Activated CD8-positive, alpha-beta T cell treated with anti-CD3 and anti-CD28 coated beads for 36 hours (primary cell): ENCODE results near the gene FUZ. TPM values are rescaled to one million over a fixed set of nuclear protein-coding genes. Genes with fewer than 3 reads are reported as not detected.

ENCODE experiments used
- ATAC-seq: fragments of 200-7000 bp; cut with Tn5 transposase; one replicate; pipeline ENCODE4 v1.10.0; 2021; ENCODE audit warnings: mild to moderate bottlenecking, moderate library complexity
- CTCF ChIA-PET: fragments of 350-600 bp; sonication (Branson Sonifier 250); formaldehyde crosslinking; loops from one replicate; lab custom pipeline; 2021; ENCODE audit warnings: antibody characterized with exemption; lab: Charles Lee
- POLR2A ChIA-PET: fragments of 350-600 bp; sonication (Branson Sonifier 250); formaldehyde crosslinking; loops from one replicate; lab custom pipeline; 2021; ENCODE audit warnings: antibody characterized with exemption; lab: Charles Lee
- DNase-seq: peaks from one replicate; pipeline ENCODE4 v3.0.0-alpha.2; 2020
- H3K27ac Mint-ChIP-seq: one replicate; pipeline ENCODE4 v1.8.0; 2021; ENCODE audit warnings: mild to moderate bottlenecking, mixed read lengths
- H3K27me3 Mint-ChIP-seq: one replicate; pipeline ENCODE4 v1.8.0; 2021; ENCODE audit warnings: mixed read lengths
- H3K36me3 Mint-ChIP-seq: one replicate; pipeline ENCODE4 v1.8.0; 2021; ENCODE audit warnings: low read depth, mixed read lengths
- H3K4me1 Mint-ChIP-seq: one replicate; pipeline ENCODE4 v1.8.0; 2021; ENCODE audit warnings: low read depth, mixed read lengths
- H3K4me3 Mint-ChIP-seq: one replicate; pipeline ENCODE4 v1.8.0; 2021; ENCODE audit warnings: mild to moderate bottlenecking, moderate library complexity, mixed read lengths
- H3K9me3 Mint-ChIP-seq: one replicate; pipeline ENCODE4 v1.8.0; 2021; ENCODE audit warnings: mixed read lengths
- intact Hi-C: fragments of 100-400 bp; cut with micrococcal nuclease; formaldehyde crosslinking; loops from one replicate; pipeline ENCODE4 v1.10.0; 2022
- total RNA-seq, 2 experiments: library from RNA; stranded (reverse); gene quantifications; one replicate each; pipeline ENCODE4 v1.2.3, GENCODE V29; 2021
- TF ChIP-seq, protein P1 (sequence below): fragments of 200-600 bp; IDR thresholded peaks from one replicate; pipeline ENCODE4 v1.8.0; 2022; ENCODE audit warnings: antibody characterized with exemption, mild to moderate bottlenecking

The FUZ gene
- 10 to 100 TPM; 23.5 to 24.1 TPM for total RNA-seq

DNA sequence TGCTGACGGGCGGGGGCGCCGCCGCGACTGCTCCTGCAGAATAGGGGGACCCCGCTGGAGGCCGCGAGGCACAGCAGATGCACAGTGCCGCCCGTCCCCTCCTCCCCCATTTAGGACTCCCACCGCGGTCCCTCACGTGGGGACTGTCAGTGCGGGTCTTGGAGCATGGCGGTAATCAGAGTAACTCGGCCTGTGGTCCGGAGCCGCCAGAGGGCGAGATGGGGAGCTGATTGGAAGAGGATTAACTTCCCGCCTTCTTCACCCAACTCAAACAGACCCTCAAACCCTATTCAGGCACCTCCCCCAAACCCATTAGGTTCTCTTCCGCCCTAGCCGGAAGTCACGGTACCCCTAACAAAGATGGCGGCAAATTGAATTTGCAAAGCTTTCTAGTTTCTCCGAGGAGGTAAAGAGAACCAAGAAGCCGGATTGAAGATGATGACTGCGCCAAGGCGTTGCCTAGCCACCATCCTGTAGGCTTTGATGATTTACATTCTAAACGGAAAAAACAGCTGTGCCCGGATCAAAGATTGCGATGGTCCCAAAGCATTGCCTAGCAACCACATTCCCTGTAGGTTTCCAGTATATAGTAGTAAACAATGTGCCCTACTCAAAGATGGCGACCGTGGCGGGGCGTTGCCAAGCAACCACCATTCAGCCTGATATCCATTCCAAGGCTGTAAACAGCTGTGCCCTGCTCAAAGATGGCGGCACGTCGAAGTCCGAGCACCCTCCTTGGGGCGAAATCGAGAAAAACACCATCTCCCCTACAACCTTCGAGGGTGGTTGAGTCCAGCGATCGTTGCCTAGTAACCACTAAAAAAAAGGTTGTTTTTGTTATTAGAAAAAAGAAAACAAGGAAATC lies at the start of gene FUZ:
FUZ (minus strand) TSS at position 296 of the 865 bp plus-strand sequence; CDS start at position 110, 186 bp downstream.
- Mint-ChIP-seq H3K4me1 (peaks cover 30% of the 10 kb centered on the region), H3K27me3 (no peaks in the 10 kb centered on the region), H3K9me3 (no peaks in the 10 kb centered on the region), H3K4me3 (peak within 1 kb of the TSS; percentile 85), H3K36me3 (peaks cover 7% of the 10 kb centered on the region), H3K27ac (peak within 1 kb of the TSS; percentile 95)
- intact Hi-C loops, result no loop called here
- TF ChIP-seq, protein P1, sequence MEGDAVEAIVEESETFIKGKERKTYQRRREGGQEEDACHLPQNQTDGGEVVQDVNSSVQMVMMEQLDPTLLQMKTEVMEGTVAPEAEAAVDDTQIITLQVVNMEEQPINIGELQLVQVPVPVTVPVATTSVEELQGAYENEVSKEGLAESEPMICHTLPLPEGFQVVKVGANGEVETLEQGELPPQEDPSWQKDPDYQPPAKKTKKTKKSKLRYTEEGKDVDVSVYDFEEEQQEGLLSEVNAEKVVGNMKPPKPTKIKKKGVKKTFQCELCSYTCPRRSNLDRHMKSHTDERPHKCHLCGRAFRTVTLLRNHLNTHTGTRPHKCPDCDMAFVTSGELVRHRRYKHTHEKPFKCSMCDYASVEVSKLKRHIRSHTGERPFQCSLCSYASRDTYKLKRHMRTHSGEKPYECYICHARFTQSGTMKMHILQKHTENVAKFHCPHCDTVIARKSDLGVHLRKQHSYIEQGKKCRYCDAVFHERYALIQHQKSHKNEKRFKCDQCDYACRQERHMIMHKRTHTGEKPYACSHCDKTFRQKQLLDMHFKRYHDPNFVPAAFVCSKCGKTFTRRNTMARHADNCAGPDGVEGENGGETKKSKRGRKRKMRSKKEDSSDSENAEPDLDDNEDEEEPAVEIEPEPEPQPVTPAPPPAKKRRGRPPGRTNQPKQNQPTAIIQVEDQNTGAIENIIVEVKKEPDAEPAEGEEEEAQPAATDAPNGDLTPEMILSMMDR, result no peak
- ATAC-seq, result peak; percentile 69
- POLR2A ChIA-PET, result interaction anchor here (0.6 to 2.5 kb wide), 13 partner anchors 8 to 324 kb away, joined by 3 to 7 read pairs (median 4); partner anchors contain the start of genes AKT1S1, BCL2L12, IRF3 and NOSIP
- DNase-seq, result peak; percentile 98
- CTCF ChIA-PET, result interaction anchor here (0.9 kb wide), 1 partner anchor 12 kb away, joined by 3 read pairs; no protein-coding TSS in a partner anchor

DNA sequence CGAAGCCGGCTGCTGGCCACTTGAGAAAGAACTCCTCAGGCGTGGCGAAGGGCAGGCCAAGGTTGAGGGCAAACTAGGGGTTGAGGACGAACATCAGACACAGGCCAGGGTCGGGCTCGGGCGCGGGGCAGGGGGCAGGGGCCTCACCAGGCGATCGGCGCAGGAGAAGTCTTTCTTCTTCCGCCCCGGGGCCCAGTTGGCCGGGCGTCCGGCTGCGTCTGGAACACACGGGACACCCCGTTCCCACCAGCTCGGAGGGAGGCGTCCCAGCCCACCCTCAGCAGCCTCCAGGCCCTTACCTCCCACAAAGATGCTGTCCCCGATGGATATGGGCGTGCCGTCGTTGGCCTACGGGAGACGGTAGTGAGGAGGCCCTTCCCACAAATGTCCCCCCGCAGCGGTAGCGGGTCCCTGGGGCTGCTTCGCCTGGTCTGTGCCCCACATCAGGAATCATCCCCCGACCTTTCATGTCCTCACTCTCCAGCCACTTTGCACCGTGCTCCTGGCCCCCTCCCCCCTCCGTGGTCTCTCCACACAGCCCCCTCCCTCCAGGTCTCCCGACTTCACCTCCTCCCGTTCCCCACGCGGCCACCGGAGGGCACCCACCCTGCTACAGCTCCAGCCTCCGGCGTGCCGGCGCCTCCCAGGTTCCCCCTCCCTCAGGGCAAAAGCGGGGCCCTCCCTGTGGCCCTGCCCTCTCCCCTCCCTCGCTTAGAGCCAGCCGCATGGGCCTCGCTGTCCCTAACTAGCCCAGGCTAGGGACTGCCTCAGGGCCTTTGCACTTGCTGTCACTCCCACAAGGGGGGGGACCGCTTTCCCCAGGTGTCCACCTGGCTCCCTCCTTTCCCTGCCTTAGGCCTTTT lies 49.5 kb upstream of the FUZ start:
- Mint-ChIP-seq H3K36me3 (peaks cover 35% of the 10 kb centered on the region), H3K4me1 (peaks cover 25% of the 10 kb centered on the region), H3K27ac (no peak overlapping the region), H3K4me3 (no peak overlapping the region), H3K27me3 (no peaks in the 10 kb centered on the region), H3K9me3 (no peaks in the 10 kb centered on the region)
- ChIA-PET CTCF (interaction anchor here (0.6 kb wide), 1 partner anchor 122 kb away, joined by 3 read pairs; no protein-coding TSS in a partner anchor), POLR2A (interaction anchor here (5.9 kb wide), 1 partner anchor 9 kb away, joined by 64 read pairs; the partner anchor contains the start of gene PTOV1)
- ATAC-seq (no peak), DNase-seq (no peak)
- intact Hi-C loops, result no loop called here
- TF ChIP-seq, protein P1, result no peak

DNA sequence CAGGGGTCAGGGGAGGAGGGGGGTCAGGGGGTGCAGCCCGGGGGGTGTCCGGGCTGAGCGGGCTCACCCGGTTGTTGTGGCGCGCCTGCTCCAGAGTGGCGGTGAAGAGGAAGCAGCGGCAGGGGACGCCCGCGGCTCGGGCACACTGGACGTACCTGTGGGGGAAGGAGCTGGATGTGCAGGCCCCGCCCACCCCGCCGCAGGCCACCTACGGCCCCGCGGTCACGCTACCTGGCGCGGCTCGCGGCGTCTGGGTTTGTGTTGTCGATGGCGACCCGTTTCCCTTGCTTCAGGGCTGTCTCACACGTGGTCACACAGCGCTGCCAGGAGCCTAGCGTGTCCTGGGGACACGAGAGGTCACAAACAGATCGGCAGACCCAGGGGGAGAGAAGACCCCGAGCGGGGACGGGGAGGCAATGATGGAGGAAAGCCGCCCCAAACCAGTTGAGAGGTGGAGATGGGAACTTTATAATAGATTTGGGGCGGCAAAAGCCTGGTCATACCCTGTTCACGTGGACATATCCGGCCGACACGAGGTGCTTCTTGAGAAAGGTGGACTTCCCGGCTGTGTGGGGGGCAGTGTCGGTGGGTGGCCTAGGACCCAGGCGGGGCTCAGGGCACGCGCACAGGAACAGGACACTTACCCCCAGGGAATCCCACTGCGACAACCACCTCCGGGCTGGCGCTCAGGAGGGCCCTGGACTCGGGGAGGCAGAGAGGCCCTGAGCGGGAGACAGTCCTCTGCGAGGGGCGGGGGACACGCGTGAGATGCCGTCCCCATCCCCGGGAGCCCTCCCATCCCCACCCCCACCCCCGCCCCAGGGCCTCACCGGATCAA lies 48.7 kb upstream of the FUZ start:
- H3K36me3 Mint-ChIP-seq, result peaks cover 34% of the 10 kb centered on the region
- H3K4me3 Mint-ChIP-seq, result no peak overlapping the region
- peaks cover 22% of the 10 kb centered on the region for H3K4me1 Mint-ChIP-seq
- DNase-seq (no peak), ATAC-seq (no peak)
- TF ChIP-seq, protein P1, result no peak
- no peaks in the 10 kb centered on the region for H3K9me3 Mint-ChIP-seq
- ChIA-PET CTCF (no interaction called here), POLR2A (interaction anchor here (1.8 kb wide), 1 partner anchor 10 kb away, joined by 7 read pairs; no protein-coding TSS in a partner anchor)
- intact Hi-C loops, result no loop called here
- no peak overlapping the region for H3K27ac Mint-ChIP-seq
- H3K27me3 Mint-ChIP-seq, result no peaks in the 10 kb centered on the region

DNA sequence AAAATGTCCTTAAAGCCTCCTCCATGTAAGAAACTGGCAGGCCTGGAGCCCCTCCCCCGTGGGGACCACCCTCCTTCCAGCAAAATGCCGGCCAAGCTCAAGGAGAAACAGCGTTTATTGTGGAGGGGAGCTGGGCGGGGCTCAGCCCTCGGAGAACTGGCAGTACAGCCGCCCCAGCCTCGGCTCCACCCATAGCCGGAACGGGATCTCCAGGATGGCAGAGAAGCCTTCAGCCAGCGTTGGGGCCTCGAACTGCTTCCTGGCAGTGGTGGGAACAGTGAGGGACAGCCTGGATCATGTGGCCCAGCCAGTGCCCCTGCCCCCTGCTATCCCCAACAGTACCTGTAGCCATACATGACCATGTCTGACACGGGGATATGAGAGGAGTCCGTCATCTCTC lies 48.0 kb upstream of the FUZ start:
- Mint-ChIP-seq H3K4me1 (peaks cover 16% of the 10 kb centered on the region), H3K27ac (no peak overlapping the region), H3K9me3 (no peaks in the 10 kb centered on the region), H3K4me3 (no peak overlapping the region), H3K36me3 (peaks cover 29% of the 10 kb centered on the region), H3K27me3 (no peaks in the 10 kb centered on the region)
- intact Hi-C loops, result no loop called here
- ChIA-PET POLR2A (interaction anchor here (1.8 kb wide), 1 partner anchor 9 kb away, joined by 7 read pairs; no protein-coding TSS in a partner anchor), CTCF (no interaction called here)
- TF ChIP-seq, protein P1, result no peak
- no peak for DNase-seq
- ATAC-seq, result no peak
